GM19023 (cell line): ENCODE measurements around the gene NCAN.
"Not testable (repeated sequence)": the region's sequence is repeated elsewhere in the genome, so short reads cannot be mapped to it uniquely, and the experiment has no call there.

Experiments used
- ATAC-seq: cut with Tn5 transposase; IDR thresholded peaks from one replicate; pipeline ENCODE4 v1.9.1; 2021; ENCODE audit warnings: mild to moderate bottlenecking, moderate library complexity; ENCODE audit not compliant: unreplicated experiment

Gene NCAN

DNA sequence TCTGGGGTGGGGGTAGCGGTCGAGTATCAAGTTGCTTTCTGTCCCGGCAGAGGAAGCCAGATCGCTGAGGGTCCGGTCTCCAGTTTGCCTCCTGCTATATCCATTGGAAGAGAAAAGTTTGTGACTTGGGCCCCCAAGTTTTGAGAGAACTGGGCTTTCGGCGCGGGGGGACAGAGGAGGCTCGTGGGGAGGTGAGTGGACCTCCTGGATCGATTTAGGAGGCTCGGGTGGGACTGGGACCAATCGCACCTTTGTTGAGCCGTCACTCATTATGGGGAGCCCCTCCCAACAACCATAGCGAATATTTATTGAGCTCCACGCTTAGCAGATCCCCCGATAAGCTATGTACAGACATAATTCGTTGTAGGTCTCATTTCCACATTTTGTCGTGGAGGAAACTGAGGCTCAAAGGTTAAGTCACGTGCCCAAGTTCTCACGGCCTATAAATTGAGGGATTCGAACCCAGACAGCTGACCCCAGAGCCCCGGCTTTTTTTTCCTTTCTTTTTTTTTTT, 18.8 kb upstream of the NCAN start:
- no peak for ATAC-seq

DNA sequence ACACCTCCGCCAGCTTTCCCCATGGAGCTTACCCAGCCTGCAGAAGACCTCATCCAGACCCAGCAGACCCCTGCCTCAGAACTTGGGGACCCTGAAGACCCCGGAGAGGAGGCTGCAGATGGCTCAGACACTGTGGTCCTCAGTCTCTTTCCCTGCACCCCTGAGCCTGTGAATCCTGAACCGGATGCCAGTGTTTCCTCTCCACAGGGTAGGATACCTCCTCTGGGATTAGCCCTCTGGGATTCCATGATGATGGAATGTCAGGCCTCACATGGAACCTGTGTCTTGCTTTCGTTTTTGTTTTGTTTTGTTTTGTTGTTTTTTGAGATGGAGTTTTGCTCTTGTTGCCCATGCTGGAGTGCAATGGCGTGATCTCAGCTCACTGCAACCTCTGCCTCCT, 17.8 kb upstream of the NCAN start:
- ATAC-seq, result no peak

- ATAC-seq, result no peak
Observed at GRCh38 chr19:19201697-19202630, 9.8 kb upstream of the NCAN start.

DNA sequence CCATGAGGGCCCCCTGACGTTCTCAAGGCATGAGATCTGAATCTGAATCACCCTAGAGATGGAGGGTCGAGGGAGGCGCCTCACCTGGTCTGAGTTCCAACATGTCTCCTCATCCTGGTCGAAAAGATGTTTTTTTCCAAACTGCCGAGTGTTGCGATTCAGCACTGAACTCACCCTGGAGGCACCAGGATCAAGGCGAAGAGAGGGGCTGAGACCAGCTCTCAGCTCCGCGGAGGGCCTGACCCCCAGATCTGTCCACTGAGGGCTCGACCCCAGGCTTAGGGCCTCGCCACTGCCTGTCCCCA, 9.1 kb upstream of the NCAN start:
- ATAC-seq, result no peak

DNA sequence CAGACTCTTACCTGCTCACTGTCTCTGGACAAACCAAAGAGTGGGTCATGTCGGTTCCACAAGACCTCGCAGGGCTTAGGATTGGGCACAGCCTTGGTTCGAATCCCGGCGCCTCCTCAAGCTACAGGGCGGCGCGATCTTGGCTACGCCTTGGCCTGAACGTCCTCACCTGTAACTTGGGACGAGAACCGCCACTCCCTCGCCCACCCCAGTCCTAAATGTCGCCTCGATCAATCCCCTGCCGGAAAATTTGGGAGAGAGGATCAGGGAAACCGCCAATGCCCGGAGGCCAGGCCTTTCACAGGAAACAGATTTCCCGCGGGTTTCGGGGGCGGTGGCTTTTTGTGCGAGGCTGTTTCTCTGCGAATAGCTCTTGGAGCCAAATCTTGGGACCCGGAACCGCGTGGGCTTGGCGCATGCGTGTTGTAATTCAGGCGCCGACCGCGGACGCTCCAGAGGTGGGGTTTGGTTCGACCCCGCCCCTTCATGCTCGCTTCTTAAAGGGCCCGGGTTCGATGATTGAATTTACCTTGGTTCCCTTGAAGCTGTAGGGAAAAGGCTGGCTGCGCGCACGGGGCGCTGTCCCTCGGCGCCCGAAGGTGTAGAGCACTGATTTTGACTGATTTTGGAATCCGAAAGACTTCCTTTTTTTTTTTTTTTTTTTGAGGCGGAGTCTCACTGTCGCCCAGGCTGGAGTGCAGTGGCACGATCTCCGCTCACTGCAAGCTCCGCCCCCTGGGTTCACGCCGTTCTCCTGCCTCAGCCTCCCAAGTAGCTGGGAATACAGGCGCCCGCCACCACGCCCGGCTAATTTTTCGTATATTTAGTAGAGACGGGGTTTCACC, 8.5 kb upstream of the NCAN start, which contains the start of gene NR2C2AP:
Gene NR2C2AP, minus strand, starts transcription at position 403 of the 845 bp plus-strand sequence. Its CDS starts 354 bp downstream, at position 49.
- ATAC-seq, result peak; percentile 82

DNA sequence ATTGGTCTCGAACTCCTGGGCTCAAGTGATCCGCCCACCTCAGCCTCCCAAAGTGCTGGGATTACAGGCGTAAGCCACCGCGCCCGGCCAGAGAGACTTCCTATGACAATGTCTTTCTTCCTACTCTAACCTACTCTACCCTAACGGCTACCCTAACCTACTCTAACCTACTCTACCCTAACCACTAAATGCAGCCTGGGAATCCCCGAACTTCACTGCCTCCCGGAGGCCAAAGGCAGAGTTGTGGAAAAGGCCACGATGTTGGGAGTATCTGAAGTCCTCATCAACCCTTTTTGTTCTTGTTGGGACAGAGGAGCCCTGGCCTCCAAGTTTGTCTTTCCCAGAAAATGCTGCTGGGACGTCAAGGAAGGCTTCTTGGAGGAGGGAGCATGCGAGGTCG, 7.6 kb upstream of the NCAN start:
- no peak for ATAC-seq

GRCh38 chr19:19205416-19206410, 6.0 kb upstream of the NCAN start:
- no peak for ATAC-seq

GRCh38 chr19:19206938-19207337, 4.8 kb upstream of the NCAN start:
- ATAC-seq, result no peak

GRCh38 chr19:19207637-19208572, 3.9 kb upstream of the NCAN start:
- no peak for ATAC-seq

GRCh38 chr19:19209372-19209771, 2.4 kb upstream of the NCAN start:
- no peak for ATAC-seq

- no peak for ATAC-seq
Observed at GRCh38 chr19:19212916-19213315, 1.2 kb downstream of the NCAN start.

GRCh38 chr19:19213426-19214158, 1.8 kb downstream of the NCAN start:
- ATAC-seq, result no peak

DNA sequence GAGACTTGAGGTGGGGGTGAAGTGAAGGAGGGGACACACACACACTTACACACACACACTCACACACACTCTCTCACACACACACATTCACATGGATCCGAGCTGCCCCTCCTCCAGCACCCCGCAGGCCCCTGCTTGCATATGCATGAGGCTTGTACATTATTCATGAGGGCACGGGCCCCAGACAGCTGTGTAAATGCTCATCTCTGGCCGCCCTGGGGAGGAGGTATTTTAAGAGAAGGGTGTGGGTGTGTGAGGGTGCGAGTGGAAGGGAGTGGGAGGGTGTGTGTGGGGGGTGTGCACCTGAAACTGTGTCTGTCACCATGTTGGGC, 2.4 kb downstream of the NCAN start:
- ATAC-seq, result no peak

DNA sequence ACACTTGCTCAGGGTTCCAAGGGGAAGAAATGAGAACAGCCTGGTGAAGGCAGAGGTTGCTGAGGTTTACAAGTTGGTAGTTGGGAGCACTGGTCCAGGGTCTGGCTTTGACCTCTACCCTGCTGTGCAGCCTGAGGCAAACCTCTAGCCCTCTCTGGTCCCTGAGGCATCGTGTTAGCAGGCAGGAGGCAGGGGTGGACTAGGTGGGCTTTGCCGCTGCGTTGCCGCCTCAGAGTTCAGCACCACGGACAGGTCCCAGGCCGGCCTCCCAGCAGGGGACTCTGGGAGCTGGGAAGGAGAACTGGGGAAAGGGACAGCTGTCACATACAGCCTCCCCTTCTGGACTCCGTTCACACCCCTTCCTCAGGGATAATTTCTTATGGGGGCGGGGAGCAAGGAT, 3.1 kb downstream of the NCAN start:
- no peak for ATAC-seq

GRCh38 chr19:19215792-19216191, 4.0 kb downstream of the NCAN start:
- no peak for ATAC-seq

GRCh38 chr19:19217099-19217498, 5.3 kb downstream of the NCAN start:
- ATAC-seq, result no peak

DNA sequence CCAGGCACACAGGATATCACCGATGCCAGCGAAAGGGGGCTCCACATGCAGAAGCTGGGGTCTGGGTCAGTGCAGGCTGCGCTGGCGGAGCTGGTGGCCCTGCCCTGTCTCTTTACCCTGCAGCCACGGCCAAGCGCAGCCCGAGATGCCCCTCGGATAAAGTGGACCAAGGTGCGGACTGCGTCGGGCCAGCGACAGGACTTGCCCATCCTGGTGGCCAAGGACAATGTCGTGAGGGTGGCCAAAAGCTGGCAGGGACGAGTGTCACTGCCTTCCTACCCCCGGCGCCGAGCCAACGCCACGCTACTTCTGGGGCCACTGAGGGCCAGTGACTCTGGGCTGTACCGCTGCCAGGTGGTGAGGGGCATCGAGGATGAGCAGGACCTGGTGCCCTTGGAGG, 7.2 kb downstream of the NCAN start:
- no peak for ATAC-seq

DNA sequence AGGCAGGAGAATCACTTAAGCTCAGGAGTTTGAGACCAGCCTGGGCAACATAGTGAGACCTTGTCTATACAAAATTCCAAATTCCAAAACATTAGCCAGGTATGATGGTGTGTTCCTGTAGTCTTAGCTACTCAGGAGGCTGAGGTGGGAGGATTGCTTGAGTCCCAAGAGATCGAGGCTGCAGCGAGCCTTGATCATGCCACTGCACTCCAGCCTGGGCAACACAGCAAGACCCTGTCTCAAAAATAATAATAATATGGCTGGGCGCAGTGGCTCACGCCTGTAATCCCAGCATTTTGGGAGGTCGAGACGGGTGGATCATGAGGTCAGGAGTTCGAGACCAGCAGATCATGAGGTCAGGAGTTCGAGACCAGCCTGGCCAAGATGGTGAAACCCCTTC, 9.2 kb downstream of the NCAN start:
- ATAC-seq, result not testable (repeated sequence)

DNA sequence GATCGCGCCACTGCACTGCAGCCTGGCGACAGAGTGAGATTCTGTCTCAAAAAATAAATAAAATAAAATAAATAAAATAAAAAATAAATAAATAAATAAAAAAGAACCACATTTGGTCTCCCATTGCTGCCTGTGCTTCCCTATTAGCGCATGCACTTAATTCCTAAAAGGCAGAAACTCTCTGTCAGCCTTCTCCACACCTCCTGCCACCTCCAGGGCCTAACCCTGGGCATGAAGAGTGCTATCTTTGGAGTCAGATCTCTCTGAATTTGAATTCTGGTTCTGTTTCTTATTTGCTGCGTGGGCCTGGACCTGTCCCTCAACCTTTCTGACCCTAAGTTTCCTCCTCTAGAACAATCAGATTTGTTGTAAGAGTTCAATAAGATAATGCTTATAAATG, 11.3 kb downstream of the NCAN start:
- ATAC-seq, result no peak
